HCT116 (cell line): ENCODE results near the gene MIAT. TPM values are rescaled to one million over a fixed set of nuclear protein-coding genes. Genes with fewer than 3 reads are reported as not detected.

Source experiments
- ATAC-seq: fragments of 200-7000 bp; cut with Tn5 transposase; 2 replicates; pipeline ENCODE4 v1.9.1; 2020; ENCODE audit warnings: mild to moderate bottlenecking, moderate library complexity
- BruUV-seq: library from RNA; stranded (reverse); fragments of 400-500 nt; replicated peaks from 2 replicates; lab custom pipeline; 2021; lab: Mats Ljungman, UMichigan
- CTCF ChIA-PET: fragments of 300-600 bp; sonication (Branson Sonifier 250); formaldehyde crosslinking; loops from one replicate; lab custom pipeline; 2021; ENCODE audit warnings: antibody characterized with exemption; lab: Charles Lee
- POLR2A ChIA-PET: fragments of 300-600, 350-600 bp; sonication (Branson Sonifier 250); formaldehyde crosslinking; loops from one replicate; lab custom pipeline; 2021; ENCODE audit warnings: antibody characterized with exemption; lab: Charles Lee
- RAD21 ChIA-PET, 2 experiments: fragments of 300-600 bp; sonication (Branson Sonifier 250); formaldehyde crosslinking; loops; one replicate each; lab custom pipeline; 2023; ENCODE audit warnings: low total read pairs in 2 of 2; ENCODE audit not compliant: uncharacterized antibody in 2 of 2, unreplicated experiment in 2 of 2, low non-redundant PET in 1 of 2; lab: Charles Lee
- DNase-seq: peaks from one replicate; pipeline ENCODE4 v3.0.0-alpha.2; 2010; ENCODE audit warnings: low read depth, low spot score
- H2AFZ ChIP-seq: fragments of 200-600 bp; shearing (Covaris generic), sonication (generic); 2 replicates; pipeline ENCODE4 v1.6.1; 2017; ENCODE audit warnings: low read depth, mixed run types, mixed read lengths, antibody characterized with exemption, low read length; ENCODE audit not compliant: poor library complexity, severe bottlenecking
- H3K27ac ChIP-seq: 2 replicates; pipeline ENCODE4 v1.5.1; 2012; ENCODE audit warnings: low read depth, low read length
- H3K27me3 ChIP-seq: fragments of 200-600 bp; sonication (generic); 2 replicates; pipeline ENCODE4 v1.6.1; 2016; ENCODE audit warnings: mixed run types, low read length, mixed read lengths; ENCODE audit not compliant: insufficient read depth
- H3K36me3 ChIP-seq, 2 experiments: fragments of 200-500 bp in 1 of 2; fragments of 200-600 bp in 1 of 2; sonication (Bioruptor generic) in 1 of 2; sonication (generic) in 1 of 2; 2 replicates each; pipeline versions ENCODE4 v1.5.1 to v1.6.1; 2014 to 2016; ENCODE audit warnings: low read length in 2 of 2, inconsistent platforms in 1 of 2, mixed read lengths in 1 of 2, mixed run types in 1 of 2; ENCODE audit not compliant: insufficient read depth in 2 of 2, control insufficient read depth in 1 of 2
- H3K4me1 ChIP-seq, 2 experiments: fragments of 200-600 bp in 1 of 2; sonication (generic) in 1 of 2; 2 replicates each; pipeline versions ENCODE4 v1.5.1 to v1.6.1; 2012 to 2017; ENCODE audit warnings: low read length in 2 of 2, inconsistent platforms in 1 of 2, mild to moderate bottlenecking in 1 of 2, mixed read lengths in 1 of 2, mixed run types in 1 of 2, moderate library complexity in 1 of 2; ENCODE audit not compliant: insufficient read depth in 2 of 2, control insufficient read depth in 1 of 2
- H3K4me2 ChIP-seq: fragments of 200-600 bp; sonication (generic); 2 replicates; pipeline ENCODE4 v1.6.1; 2017; ENCODE audit warnings: mixed run types, low read length, mixed read lengths
- H3K4me3 ChIP-seq, 2 experiments: fragments of 200-600 bp in 1 of 2; sonication (generic) in 1 of 2; replicated peaks in 1 of 2; 2 replicates each; pipeline ENCODE4 v1.5.1; 2011 to 2016; ENCODE audit warnings: low read length in 2 of 2, control low read depth in 1 of 2, low read depth in 1 of 2, mild to moderate bottlenecking in 1 of 2, mixed read lengths in 1 of 2, mixed run types in 1 of 2
- H3K79me2 ChIP-seq: fragments of 200-600 bp; sonication (generic); 2 replicates; pipeline ENCODE4 v1.6.1; 2017; ENCODE audit warnings: mild to moderate bottlenecking, mixed run types, low read length, moderate library complexity, mixed read lengths; ENCODE audit not compliant: insufficient read depth
- H3K9ac ChIP-seq: fragments of 200-600 bp; sonication (generic); 2 replicates; pipeline ENCODE4 v1.6.1; 2016; ENCODE audit warnings: low read length, mixed read lengths
- H3K9me2 ChIP-seq: fragments of 200-600 bp; sonication (generic), shearing (Covaris generic); 2 replicates; pipeline ENCODE4 v1.6.1; 2017; ENCODE audit warnings: mixed run types, mild to moderate bottlenecking, moderate library complexity; ENCODE audit not compliant: insufficient read depth
- H3K9me3 ChIP-seq, 2 experiments: fragments of 200-500 bp in 1 of 2; fragments of 200-600 bp in 1 of 2; sonication (Bioruptor generic) in 1 of 2; sonication (generic) in 1 of 2; 2 replicates each; pipeline ENCODE4 v1.6.1; 2014 to 2017; ENCODE audit warnings: low read length in 2 of 2, mixed read lengths in 2 of 2, inconsistent platforms in 1 of 2, low read depth in 1 of 2, mild to moderate bottlenecking in 1 of 2, mixed run types in 1 of 2, moderate library complexity in 1 of 2; ENCODE audit not compliant: control insufficient read depth in 1 of 2, insufficient read depth in 1 of 2
- H4K20me1 ChIP-seq: fragments of 200-600 bp; sonication (generic), shearing (Covaris generic); 2 replicates; pipeline ENCODE4 v1.6.1; 2017; ENCODE audit warnings: mixed run types, mild to moderate bottlenecking, moderate library complexity; ENCODE audit not compliant: insufficient read depth
- CEBPB ChIP-seq: IDR thresholded peaks from 2 replicates; pipeline ENCODE4 v1.6.1; 2012; ENCODE audit warnings: low read depth
- CTCF ChIP-seq, 3 experiments: fragments of 200-600 bp in 1 of 3; sonication (generic) in 1 of 3; IDR thresholded peaks in 2 of 3; conservative IDR thresholded peaks in 1 of 3; 2 replicates each; pipeline ENCODE4 v1.5.1; 2012 to 2017; ENCODE audit warnings: low read depth in 2 of 3, low read length in 2 of 3, antibody characterized with exemption in 1 of 3, borderline replicate concordance in 1 of 3, control low read depth in 1 of 3, mild to moderate bottlenecking in 1 of 3, mixed read lengths in 1 of 3, mixed run types in 1 of 3, moderate library complexity in 1 of 3; ENCODE audit not compliant: insufficient read depth in 1 of 3
- EGR1 ChIP-seq: IDR thresholded peaks from 2 replicates; pipeline ENCODE4 v1.6.1; 2012; ENCODE audit warnings: low read depth
- FOSL1 ChIP-seq: IDR thresholded peaks from 2 replicates; pipeline ENCODE4 v1.6.1; 2012; ENCODE audit warnings: low read depth
- JUND ChIP-seq: IDR thresholded peaks from 2 replicates; pipeline ENCODE4 v1.6.1; 2012
- POLR2A ChIP-seq: IDR thresholded peaks from 2 replicates; pipeline ENCODE4 v1.7.0; 2011; ENCODE audit warnings: borderline replicate concordance; ENCODE audit not compliant: insufficient read depth, insufficient read length; ENCODE audit errors: extremely low read depth
- RAD21 ChIP-seq: IDR thresholded peaks from 2 replicates; pipeline ENCODE4 v1.6.1; 2012; ENCODE audit warnings: low read depth, mild to moderate bottlenecking
- REST ChIP-seq: IDR thresholded peaks from 2 replicates; pipeline ENCODE4 v1.6.1; 2012; ENCODE audit warnings: low read depth
- SIN3A ChIP-seq: IDR thresholded peaks from 2 replicates; pipeline ENCODE4 v1.6.1; 2012; ENCODE audit warnings: low read depth
- SP1 ChIP-seq: IDR thresholded peaks from 2 replicates; pipeline ENCODE4 v1.6.1; 2012; ENCODE audit warnings: low read depth
- SRF ChIP-seq: IDR thresholded peaks from 2 replicates; pipeline ENCODE4 v1.6.1; 2012; ENCODE audit warnings: low read depth
- intact Hi-C: fragments of 100-400 bp; cut with micrococcal nuclease; formaldehyde crosslinking; loops from 2 replicates; pipeline ENCODE4 v1.10.0; 2022
- total RNA-seq: library from RNA; stranded (reverse); gene quantifications from one replicate; pipeline ENCODE4 v1.2.1, GENCODE V29; 2021; ENCODE audit not compliant: unreplicated experiment

Gene MIAT
- total RNA-seq, 1 experiment from 2014 or later: 0.54 TPM

- peak; percentile 50 for ATAC-seq
- ChIA-PET RAD21 (interaction anchor here in 1 of 2 experiments (0.6 kb wide), 1 partner anchor 206 kb away, joined by 3 read pairs; no protein-coding TSS in a partner anchor), POLR2A (no interaction called here), CTCF (interaction anchor here (0.7 to 1.5 kb wide), 2 partner anchors 9 to 10 kb away, joined by 3 to 11 read pairs; no protein-coding TSS in a partner anchor)
- intact Hi-C loops: loop anchor here (5.0 kb wide), 1 partner anchor 167 kb away; no protein-coding TSS in a partner anchor
- H3K27ac ChIP-seq: no peak overlapping the region
- H3K79me2 ChIP-seq: peaks cover 10% of the 10 kb centered on the region
- no peaks in the 10 kb centered on the region for H4K20me1 ChIP-seq
- H3K4me2 ChIP-seq: no peak overlapping the region
- H2AFZ ChIP-seq: peak overlapping the region; percentile 66
- no TSS peak for BruUV-seq
- H3K9me3 ChIP-seq: no peaks in the 10 kb centered on the region
- TF ChIP-seq FOSL1 (no peak), CTCF (IDR thresholded peaks at IDR 0.05 in 2 of 3, conservative IDR thresholded peaks at IDR 0.05 in 1 of 3; ENCODE audit: borderline replicate concordance in 1 of 3, insufficient read depth in 1 of 3, low read depth in 2 of 3, low read length in 2 of 3) (peak in 2 of 3 experiments; percentile 57 to 69; a peak in 4 of 6 replicates)
- no peaks in the 10 kb centered on the region for H3K9me2 ChIP-seq
- H3K4me1 ChIP-seq: peaks cover 12 to 27% of the 10 kb centered on the region in 2 experiments
- H3K36me3 ChIP-seq: no peaks in the 10 kb centered on the region
- H3K4me3 ChIP-seq: no peak overlapping the region
- DNase-seq: peak; percentile 62
- H3K9ac ChIP-seq: no peak overlapping the region
- no peaks in the 10 kb centered on the region for H3K27me3 ChIP-seq
Measured at GRCh38 chr22:26669060-26669481, 11.7 kb downstream of the MIAT start.

GRCh38 chr22:26670459-26670858, 13.1 kb downstream of the MIAT start:
- intact Hi-C loops: no loop called here
- ATAC-seq (no peak), DNase-seq (no peak)
- no TSS peak for BruUV-seq
- H3K79me2 ChIP-seq: peaks cover 24% of the 10 kb centered on the region
- no peak overlapping the region for H2AFZ ChIP-seq
- no peaks in the 10 kb centered on the region for H3K36me3 ChIP-seq
- H3K4me1 ChIP-seq: peaks cover 17 to 28% of the 10 kb centered on the region in 2 experiments
- H3K9me3 ChIP-seq: no peaks in the 10 kb centered on the region
- H3K27ac ChIP-seq: no peak overlapping the region
- ChIA-PET RAD21 (no interaction called here), POLR2A (no interaction called here), CTCF (no interaction called here)
- TF ChIP-seq CTCF (IDR thresholded peaks at IDR 0.05 in 2 of 3, conservative IDR thresholded peaks at IDR 0.05 in 1 of 3; ENCODE audit: borderline replicate concordance in 1 of 3, insufficient read depth in 1 of 3, low read depth in 2 of 3, low read length in 2 of 3) (no peak), CEBPB (no peak), SRF (no peak), SIN3A (no peak), JUND (no peak), POLR2A (no peak), SP1 (no peak), REST (no peak), RAD21 (no peak), EGR1 (no peak)
- no peaks in the 10 kb centered on the region for H3K27me3 ChIP-seq
- H3K4me3 ChIP-seq: no peak overlapping the region
- H4K20me1 ChIP-seq: no peaks in the 10 kb centered on the region
- H3K9ac ChIP-seq: no peak overlapping the region
- no peak overlapping the region for H3K4me2 ChIP-seq
- H3K9me2 ChIP-seq: no peaks in the 10 kb centered on the region
